IMR-90 (cell line): ENCODE results near the gene TRIM42.

ENCODE experiments used
- BHLHE40 ChIP-seq: fragments of 150-350 bp; IDR thresholded peaks from 2 replicates; pipeline ENCODE4 v1.6.1; 2016; ENCODE audit warnings: mild to moderate bottlenecking, low read depth, low read length
- CEBPB ChIP-seq: IDR thresholded peaks from 2 replicates; pipeline ENCODE4 v1.6.1; 2012; ENCODE audit warnings: low read depth, low read length, improper control_type of control experiment
- CTCF ChIP-seq: conservative IDR thresholded peaks from 2 replicates; pipeline ENCODE4 v1.5.1; 2012; ENCODE audit warnings: mild to moderate bottlenecking, low read depth, low read length, improper control_type of control experiment
- ELK1 ChIP-seq: fragments of 150-350 bp; IDR thresholded peaks from 2 replicates; pipeline ENCODE4 v1.6.1; 2016; ENCODE audit warnings: low read depth, mild to moderate bottlenecking, low read length, moderate library complexity, borderline replicate concordance
- FOS ChIP-seq: fragments of 150-350 bp; IDR thresholded peaks from 2 replicates; pipeline ENCODE4 v1.6.1; 2016; ENCODE audit warnings: low read depth, low read length
- MAZ ChIP-seq: IDR thresholded peaks from 2 replicates; pipeline ENCODE4 v1.6.1; 2012; ENCODE audit warnings: low read depth, mild to moderate bottlenecking, low read length, improper control_type of control experiment, moderate library complexity, borderline replicate concordance
- POLR2A ChIP-seq: IDR thresholded peaks from 2 replicates; pipeline ENCODE4 v1.6.1; 2012; ENCODE audit warnings: mild to moderate bottlenecking, low read depth, low read length
- RAD21 ChIP-seq: IDR thresholded peaks from 2 replicates; pipeline ENCODE4 v1.6.1; 2012; ENCODE audit warnings: low read length, improper control_type of control experiment
- RCOR1 ChIP-seq: IDR thresholded peaks from 2 replicates; pipeline ENCODE4 v1.6.1; 2012; ENCODE audit warnings: mild to moderate bottlenecking, low read length, improper control_type of control experiment; ENCODE audit not compliant: insufficient replicate concordance
- RFX5 ChIP-seq: IDR thresholded peaks from 2 replicates; pipeline ENCODE4 v1.8.0; 2012; ENCODE audit warnings: low read depth, mild to moderate bottlenecking, low read length, moderate library complexity
- SMC3 ChIP-seq: fragments of 150-350 bp; IDR thresholded peaks from 2 replicates; pipeline ENCODE4 v1.6.1; 2016; ENCODE audit warnings: low read depth, mild to moderate bottlenecking, antibody characterized with exemption, low read length, moderate library complexity
- USF2 ChIP-seq: fragments of 150-350 bp; IDR thresholded peaks from 2 replicates; pipeline ENCODE4 v1.6.1; 2017; ENCODE audit warnings: mild to moderate bottlenecking, antibody characterized with exemption, low read length, low read depth

- TF ChIP-seq ELK1 (no peak), CEBPB (no peak), POLR2A (no peak), FOS (no peak; the same call in 1 of the 2 replicates), CTCF (no peak), BHLHE40 (no peak), RCOR1 (no peak), MAZ (no peak), SMC3 (no peak), RAD21 (no peak), RFX5 (no peak), USF2 (no peak; the same call in 1 of the 2 replicates)
Observed at GRCh38 chr3:140629357-140630137, 48.3 kb upstream of the TRIM42 start.
